ENCODE data around the gene GPC3. TPM values are rescaled to one million over a fixed set of nuclear protein-coding genes. Genes with fewer than 3 reads are reported as not detected.
A peak's percentile ranks its signal among the peaks of the same experiment; 100 is the strongest.

The GPC3 gene
- total RNA-seq, 1 donor from 2014 or later, result 4.2 TPM

DNA sequence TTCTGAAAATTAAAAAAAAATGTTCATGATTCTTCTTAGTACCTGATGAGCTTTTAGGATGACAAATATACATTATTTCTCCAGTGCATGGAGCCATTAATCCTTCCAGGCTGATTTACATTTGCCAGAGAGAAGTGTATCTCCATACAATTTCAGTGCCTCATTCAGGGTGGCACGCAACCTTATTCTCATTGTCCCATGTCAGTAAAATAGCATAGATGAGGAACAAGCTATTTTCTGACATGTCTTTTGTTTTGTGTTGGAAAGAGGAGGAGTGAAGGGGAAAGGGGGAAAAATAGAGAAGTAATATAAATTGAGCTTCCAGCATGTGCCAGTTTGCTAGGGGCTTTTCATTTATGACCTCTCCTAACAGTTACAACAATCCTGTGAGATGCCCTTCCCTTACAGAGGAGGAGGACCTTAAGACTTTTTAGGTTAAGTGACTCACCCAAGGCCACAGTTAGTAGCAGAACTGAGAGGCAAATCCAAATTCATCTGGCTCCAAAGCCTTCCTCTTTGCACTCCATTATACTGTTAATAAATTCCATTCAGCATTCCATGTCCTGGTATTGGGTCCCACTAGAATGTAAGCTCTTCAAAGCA is 295.3 kb downstream of the GPC3 start:
- peaks cover 2% of the 10 kb centered on the region for H3K27me3 Mint-ChIP-seq (ENCODE audit: unreplicated experiment)
- H3K27ac Mint-ChIP-seq (ENCODE audit: unreplicated experiment), result no peak overlapping the region
- H3K4me1 Mint-ChIP-seq (ENCODE audit: low read depth, unreplicated experiment), result peaks cover 15% of the 10 kb centered on the region
- no peaks in the 10 kb centered on the region for H3K36me3 Mint-ChIP-seq (ENCODE audit: unreplicated experiment)
- DNase-seq, result no peak
- TF ChIP-seq, protein P1, sequence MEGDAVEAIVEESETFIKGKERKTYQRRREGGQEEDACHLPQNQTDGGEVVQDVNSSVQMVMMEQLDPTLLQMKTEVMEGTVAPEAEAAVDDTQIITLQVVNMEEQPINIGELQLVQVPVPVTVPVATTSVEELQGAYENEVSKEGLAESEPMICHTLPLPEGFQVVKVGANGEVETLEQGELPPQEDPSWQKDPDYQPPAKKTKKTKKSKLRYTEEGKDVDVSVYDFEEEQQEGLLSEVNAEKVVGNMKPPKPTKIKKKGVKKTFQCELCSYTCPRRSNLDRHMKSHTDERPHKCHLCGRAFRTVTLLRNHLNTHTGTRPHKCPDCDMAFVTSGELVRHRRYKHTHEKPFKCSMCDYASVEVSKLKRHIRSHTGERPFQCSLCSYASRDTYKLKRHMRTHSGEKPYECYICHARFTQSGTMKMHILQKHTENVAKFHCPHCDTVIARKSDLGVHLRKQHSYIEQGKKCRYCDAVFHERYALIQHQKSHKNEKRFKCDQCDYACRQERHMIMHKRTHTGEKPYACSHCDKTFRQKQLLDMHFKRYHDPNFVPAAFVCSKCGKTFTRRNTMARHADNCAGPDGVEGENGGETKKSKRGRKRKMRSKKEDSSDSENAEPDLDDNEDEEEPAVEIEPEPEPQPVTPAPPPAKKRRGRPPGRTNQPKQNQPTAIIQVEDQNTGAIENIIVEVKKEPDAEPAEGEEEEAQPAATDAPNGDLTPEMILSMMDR (IDR thresholded peaks at IDR 0.05; ENCODE audit: partially characterized antibody, unreplicated experiment), result no peak
- no peak overlapping the region for H3K4me3 Mint-ChIP-seq (ENCODE audit: unreplicated experiment)
- H3K9me3 Mint-ChIP-seq (ENCODE audit: unreplicated experiment), result peaks cover 11% of the 10 kb centered on the region

DNA sequence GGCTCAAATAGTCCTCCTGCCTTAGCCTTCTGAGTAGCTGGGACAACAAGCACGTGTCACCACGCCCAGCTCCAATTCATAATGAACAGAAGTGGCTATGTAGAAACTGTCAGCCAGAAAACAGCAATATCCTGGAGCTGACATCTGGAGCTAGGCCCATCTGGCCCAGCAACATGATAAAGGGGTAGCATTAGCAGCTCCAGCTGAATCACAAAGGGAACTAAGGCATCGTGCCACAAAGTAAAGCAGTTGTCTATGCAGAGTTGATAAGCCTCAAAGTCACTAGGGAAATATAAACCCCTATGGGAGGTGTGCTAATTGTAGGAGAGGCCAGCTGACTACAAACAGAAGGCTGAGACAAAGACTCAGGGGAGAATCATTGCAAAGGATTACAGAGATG is 299.6 kb downstream of the GPC3 start:
- Mint-ChIP-seq H3K9me3 (ENCODE audit: unreplicated experiment) (peaks cover 12% of the 10 kb centered on the region), H3K27ac (ENCODE audit: unreplicated experiment) (peak overlapping the region; percentile 91), H3K27me3 (ENCODE audit: unreplicated experiment) (peaks cover 3% of the 10 kb centered on the region), H3K36me3 (ENCODE audit: unreplicated experiment) (no peaks in the 10 kb centered on the region), H3K4me1 (ENCODE audit: low read depth, unreplicated experiment) (peaks cover 23% of the 10 kb centered on the region), H3K4me3 (ENCODE audit: unreplicated experiment) (peak overlapping the region; percentile 65)
- peak; percentile 73 for DNase-seq
- TF ChIP-seq, protein P1 (IDR thresholded peaks at IDR 0.05; ENCODE audit: partially characterized antibody, unreplicated experiment), result no peak

DNA sequence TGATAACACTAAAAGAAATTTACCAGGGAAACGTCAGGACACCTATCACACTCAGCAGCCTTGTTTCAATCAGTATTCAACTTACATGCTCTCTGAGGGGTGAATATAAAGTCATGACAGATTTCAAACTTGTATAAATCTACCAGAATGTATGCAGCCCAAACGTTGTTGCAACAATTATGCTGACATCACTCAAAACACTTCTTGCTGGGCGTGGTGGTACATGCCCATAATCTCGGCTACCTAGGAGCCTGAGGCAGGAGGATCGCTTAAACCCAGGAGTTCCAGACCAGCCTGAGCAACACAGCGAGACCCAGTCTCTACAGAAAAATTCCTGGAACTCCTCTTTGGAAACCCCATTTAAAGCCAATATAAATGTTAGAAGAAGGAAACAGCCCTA is 303.5 kb downstream of the GPC3 start:
- DNase-seq, result no peak
- peaks cover 12% of the 10 kb centered on the region for H3K9me3 Mint-ChIP-seq (ENCODE audit: unreplicated experiment)
- no peak overlapping the region for H3K27ac Mint-ChIP-seq (ENCODE audit: unreplicated experiment)
- TF ChIP-seq, protein P1 (IDR thresholded peaks at IDR 0.05; ENCODE audit: partially characterized antibody, unreplicated experiment), result no peak
- no peak overlapping the region for H3K4me3 Mint-ChIP-seq (ENCODE audit: unreplicated experiment)
- no peaks in the 10 kb centered on the region for H3K36me3 Mint-ChIP-seq (ENCODE audit: unreplicated experiment)
- H3K4me1 Mint-ChIP-seq (ENCODE audit: low read depth, unreplicated experiment), result peaks cover 23% of the 10 kb centered on the region
- peaks cover 3% of the 10 kb centered on the region for H3K27me3 Mint-ChIP-seq (ENCODE audit: unreplicated experiment)

DNA sequence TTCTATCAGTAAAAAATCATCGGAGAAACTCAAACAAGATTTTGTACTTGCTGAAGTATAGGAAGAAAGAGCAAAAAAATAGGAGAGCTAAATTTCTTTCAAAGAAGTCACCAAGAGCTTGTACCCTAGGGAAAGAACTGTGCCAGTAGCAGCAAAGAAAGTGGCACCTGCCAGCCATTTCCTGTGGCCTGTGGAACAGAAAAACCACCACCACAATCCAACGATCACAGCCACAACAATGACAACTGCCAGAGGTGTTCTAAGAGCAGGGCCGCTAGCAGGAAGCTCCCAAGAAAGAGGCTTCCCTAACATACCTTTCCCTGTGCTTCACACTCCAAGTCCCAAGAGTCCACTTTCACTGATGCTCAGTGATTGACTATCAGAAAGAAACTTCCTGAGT is 304.0 kb downstream of the GPC3 start:
- H3K4me3 Mint-ChIP-seq (ENCODE audit: unreplicated experiment), result no peak overlapping the region

More for the DNA sequence above, 304.0 kb downstream of the GPC3 start:
- no peak for DNase-seq
- H3K27me3 Mint-ChIP-seq (ENCODE audit: unreplicated experiment), result peaks cover 3% of the 10 kb centered on the region
- no peak overlapping the region for H3K27ac Mint-ChIP-seq (ENCODE audit: unreplicated experiment)
- H3K4me1 Mint-ChIP-seq (ENCODE audit: low read depth, unreplicated experiment), result peaks cover 20% of the 10 kb centered on the region
- peaks cover 12% of the 10 kb centered on the region for H3K9me3 Mint-ChIP-seq (ENCODE audit: unreplicated experiment)
- no peaks in the 10 kb centered on the region for H3K36me3 Mint-ChIP-seq (ENCODE audit: unreplicated experiment)
- TF ChIP-seq, protein P1 (IDR thresholded peaks at IDR 0.05; ENCODE audit: partially characterized antibody, unreplicated experiment), result no peak

Measured in glutamatergic neuron (in vitro differentiated cells).